GM08714 (cell line): ENCODE data around the gene EPN2.

ENCODE experiments used
- H3K4me3 ChIP-seq: fragments of 200-500 bp; sonication (Bioruptor generic); 2 replicates; pipeline ENCODE4 v1.5.1; 2014; ENCODE audit warnings: mild to moderate bottlenecking, low read length, inconsistent platforms
- ZNF274 ChIP-seq: IDR thresholded peaks from 2 replicates; pipeline ENCODE4 v1.6.1; 2012; ENCODE audit warnings: mild to moderate bottlenecking, low read depth, low read length

The EPN2 gene

DNA sequence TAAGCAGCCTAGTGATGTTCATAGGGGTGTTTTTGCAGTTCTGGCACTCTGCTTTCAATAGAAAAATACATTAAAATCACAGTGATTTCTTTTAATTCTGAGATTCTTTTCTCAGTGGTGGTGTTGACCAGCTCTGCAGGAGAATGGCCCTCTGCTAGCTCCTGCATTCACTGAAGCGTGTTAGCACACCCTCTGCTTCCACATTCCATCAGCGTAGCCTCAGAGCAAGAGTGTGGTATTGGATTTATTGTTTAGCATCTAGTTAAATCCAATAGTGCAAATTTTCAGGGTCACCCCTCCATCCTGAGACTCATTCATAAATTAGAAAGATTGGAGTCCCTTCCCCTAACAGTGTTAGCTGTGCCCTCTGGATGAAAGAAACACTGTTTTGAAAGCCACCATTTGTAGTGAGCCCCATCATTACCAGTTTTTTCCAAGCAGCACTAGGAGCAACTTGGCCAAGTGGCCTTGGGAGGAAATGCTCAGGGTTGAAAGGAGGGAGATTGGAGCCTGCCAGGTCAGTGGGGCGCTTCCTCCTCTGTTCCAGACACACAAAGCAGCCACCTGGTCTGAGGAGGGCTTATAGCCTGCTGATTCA, 79.7 kb downstream of the EPN2 start:
- no peak for TF ChIP-seq ZNF274
- H3K4me3 ChIP-seq = no peak overlapping the region

DNA sequence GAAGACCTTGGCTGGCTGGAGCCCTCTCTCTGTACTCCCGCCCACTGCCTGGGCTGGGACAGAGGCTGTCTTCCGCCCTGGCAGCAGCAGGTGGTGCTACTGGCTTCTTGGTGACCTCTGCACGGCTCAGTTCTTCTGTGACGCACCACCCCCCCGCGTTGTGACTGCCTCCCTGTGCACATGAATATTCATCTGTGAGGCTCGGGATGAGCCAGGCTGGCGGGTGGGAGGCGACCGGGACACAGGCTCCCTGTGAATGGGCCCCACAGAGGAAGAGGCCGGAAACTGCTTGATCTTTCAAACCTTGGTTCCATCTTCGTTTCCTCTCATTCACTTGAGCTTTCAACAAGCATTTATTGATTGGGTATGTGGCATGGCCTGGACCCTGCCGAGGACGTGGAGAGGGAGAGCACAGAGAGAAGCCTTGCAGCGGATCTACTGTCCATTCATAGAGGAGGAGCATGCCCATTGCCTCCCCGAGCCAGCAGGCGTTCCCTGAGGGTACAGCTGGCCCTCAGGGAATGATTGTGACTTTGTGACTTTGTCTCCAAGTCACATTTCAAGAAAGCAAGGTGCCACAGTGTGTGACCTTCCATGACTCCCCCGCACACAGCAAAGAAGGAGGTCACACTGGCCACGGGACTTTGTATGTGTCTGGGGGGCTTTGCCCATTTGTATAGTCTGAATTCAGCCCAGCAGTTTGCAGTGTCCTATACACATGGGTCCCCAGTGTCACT, 80.4 kb downstream of the EPN2 start:
- TF ChIP-seq ZNF274 = no peak
- no peak overlapping the region for H3K4me3 ChIP-seq

GRCh38 chr17:19318611-19319010, 81.4 kb downstream of the EPN2 start:
- H3K4me3 ChIP-seq = no peak overlapping the region
- TF ChIP-seq ZNF274 = no peak

DNA sequence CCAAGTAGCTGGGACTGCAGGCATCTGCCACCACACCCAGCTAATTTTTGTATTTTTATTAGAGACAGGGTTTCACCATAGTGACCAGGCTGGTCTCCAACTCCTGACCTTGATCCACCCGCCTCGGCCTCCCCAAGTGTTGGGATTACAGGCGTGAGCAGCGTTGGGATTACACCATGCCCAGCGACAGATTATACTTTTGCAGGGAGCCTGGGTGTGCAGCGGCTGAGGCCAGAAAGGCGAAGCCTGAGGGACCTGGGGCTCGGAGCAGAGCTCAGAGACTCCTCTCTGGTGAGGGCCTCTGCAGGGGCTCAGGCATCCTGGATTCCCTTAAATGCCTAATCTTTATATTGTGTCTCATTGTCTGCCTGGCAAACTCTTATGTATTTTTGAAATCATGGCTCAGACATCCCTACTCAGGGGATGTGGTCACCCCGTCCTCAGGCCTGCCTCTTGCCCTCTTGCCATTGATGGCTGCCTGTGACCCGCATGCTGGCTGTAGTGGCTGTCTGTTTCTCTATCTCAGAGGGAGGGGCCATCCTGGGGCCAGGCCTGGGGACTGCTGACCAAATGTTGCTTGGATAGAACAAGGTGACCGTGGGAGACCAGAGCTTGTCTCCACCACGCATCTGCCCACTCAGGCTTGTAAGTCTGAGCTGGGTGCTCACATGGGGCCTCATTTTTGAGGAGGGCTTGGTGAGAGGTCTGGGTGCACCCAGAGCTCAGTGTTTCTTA, 82.8 kb downstream of the EPN2 start:
- TF ChIP-seq ZNF274 = no peak
- no peak overlapping the region for H3K4me3 ChIP-seq

- no peak overlapping the region for H3K4me3 ChIP-seq
- no peak for TF ChIP-seq ZNF274
Measured at GRCh38 chr17:19320876-19321275, 83.7 kb downstream of the EPN2 start.

DNA sequence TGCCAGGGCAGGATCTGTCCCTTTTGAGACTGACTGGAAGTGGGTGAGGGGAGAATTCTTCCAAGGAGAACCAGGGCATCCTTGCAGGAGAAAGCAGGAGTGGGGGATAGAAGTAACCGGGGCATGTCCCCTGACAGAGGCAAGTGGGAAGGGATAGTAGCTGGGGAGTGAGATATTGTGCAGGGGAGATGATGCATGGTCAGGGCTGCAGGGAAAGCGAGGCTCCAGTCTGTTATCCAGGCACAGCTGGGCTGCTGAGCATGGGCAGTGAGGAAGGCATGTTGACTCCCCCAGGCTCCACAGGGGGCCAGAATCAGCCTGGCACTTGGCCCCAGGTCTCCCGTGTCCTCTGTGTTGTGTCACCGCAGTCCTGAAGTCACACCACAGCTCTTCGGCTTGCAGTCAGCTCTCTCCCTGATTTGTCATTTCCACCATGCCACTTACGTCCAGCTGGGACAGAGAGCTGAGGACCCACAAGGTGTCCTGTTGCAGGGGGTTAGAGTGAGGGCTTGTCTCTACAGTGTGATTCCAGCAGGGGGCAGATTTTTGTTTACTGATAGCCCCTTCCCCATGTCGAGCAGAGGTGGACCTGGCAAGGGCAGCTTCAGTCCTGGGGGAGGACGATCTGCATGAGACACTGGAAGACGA, 84.4 kb downstream of the EPN2 start:
- no peak for TF ChIP-seq ZNF274
- no peak overlapping the region for H3K4me3 ChIP-seq

GRCh38 chr17:19322129-19322505, 85.0 kb downstream of the EPN2 start:
- no peak overlapping the region for H3K4me3 ChIP-seq
- TF ChIP-seq ZNF274 = no peak

DNA sequence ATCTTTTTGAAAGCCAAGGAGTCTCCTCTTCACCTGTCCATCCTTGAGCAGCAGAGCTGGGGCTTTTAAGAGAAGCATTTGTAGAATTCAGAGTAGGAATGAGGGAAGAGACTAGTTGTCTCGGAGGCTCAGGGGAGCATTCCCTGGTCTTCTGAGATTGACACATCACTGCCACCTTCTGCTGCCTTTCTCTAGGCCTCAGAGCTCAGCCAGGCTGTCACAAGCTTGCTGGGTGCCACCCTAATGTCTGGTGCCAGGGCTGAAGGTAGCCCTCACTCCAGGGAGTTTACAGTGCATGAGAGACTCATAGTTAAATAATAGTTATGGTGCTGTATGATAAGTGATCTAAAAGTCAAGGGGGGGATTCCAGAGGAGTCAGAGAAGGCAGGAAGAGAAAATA, 85.7 kb downstream of the EPN2 start:
- H3K4me3 ChIP-seq = no peak overlapping the region
- no peak for TF ChIP-seq ZNF274

GRCh38 chr17:19325542-19325941, 88.4 kb downstream of the EPN2 start:
- H3K4me3 ChIP-seq = no peak overlapping the region
- TF ChIP-seq ZNF274 = no peak

- TF ChIP-seq ZNF274 = no peak
- H3K4me3 ChIP-seq = no peak overlapping the region
Measured at GRCh38 chr17:19327031-19327783, 90.0 kb downstream of the EPN2 start.

GRCh38 chr17:19328441-19329061, 91.4 kb downstream of the EPN2 start:
- H3K4me3 ChIP-seq = no peak overlapping the region
- no peak for TF ChIP-seq ZNF274

GRCh38 chr17:19329136-19329535, 92.0 kb downstream of the EPN2 start:
- no peak for TF ChIP-seq ZNF274
- H3K4me3 ChIP-seq = no peak overlapping the region

GRCh38 chr17:19329839-19330238, 92.7 kb downstream of the EPN2 start:
- no peak overlapping the region for H3K4me3 ChIP-seq
- no peak for TF ChIP-seq ZNF274
